Lung (tissue), 12 donors: Measurements from ENCODE around the gene CMBL. TPM values are rescaled to one million over a fixed set of nuclear protein-coding genes. Genes with fewer than 3 reads are reported as not detected.
"Not testable (repeated sequence)": the region's sequence is repeated elsewhere in the genome, so short reads cannot be mapped to it uniquely, and the experiment has no call there.

Source experiments
- ATAC-seq: fragments of 200-7000 bp; cut with Tn5 transposase; one replicate; pipeline ENCODE4 v1.9.1; 2020; ENCODE audit warnings: moderate number of reproducible peaks; ENCODE audit not compliant: insufficient read depth, low FRiP score
- DNase-seq, 3 donors: peaks; one replicate each; pipeline ENCODE4 v3.0.0-alpha.2; 2013 to 2017
- H3K27ac ChIP-seq, 2 donors: one replicate each; pipeline ENCODE4 v1.5.1; 2013; ENCODE audit warnings: mild to moderate bottlenecking in 2 of 2, moderate library complexity in 2 of 2, control low read depth in 1 of 2, inconsistent platforms in 1 of 2, low read depth in 1 of 2, low read length in 1 of 2
- H3K27me3 ChIP-seq, 3 donors: one replicate each; pipeline ENCODE4 v1.5.1; 2013; ENCODE audit warnings: low read length in 2 of 3; ENCODE audit not compliant: control insufficient read depth in 3 of 3, insufficient read depth in 3 of 3
- H3K36me3 ChIP-seq, 4 donors: one replicate each; pipeline ENCODE4 v1.5.1; 2013; ENCODE audit warnings: low read length in 4 of 4, mild to moderate bottlenecking in 1 of 4, moderate library complexity in 1 of 4; ENCODE audit not compliant: control insufficient read depth in 4 of 4, insufficient read depth in 4 of 4
- H3K4me1 ChIP-seq, 5 donors: one replicate each; pipeline ENCODE4 v1.5.1; 2013; ENCODE audit warnings: low read length in 5 of 5, mild to moderate bottlenecking in 2 of 5, moderate library complexity in 1 of 5; ENCODE audit not compliant: control insufficient read depth in 5 of 5, insufficient read depth in 5 of 5
- H3K4me3 ChIP-seq: one replicate; pipeline ENCODE4 v1.5.1; 2013; ENCODE audit warnings: mild to moderate bottlenecking, control low read depth, moderate library complexity
- H3K9ac ChIP-seq, 2 donors: one replicate each; pipeline ENCODE4 v1.5.1; 2013; ENCODE audit warnings: low read length in 2 of 2, control low read depth in 1 of 2; ENCODE audit not compliant: insufficient read depth in 1 of 2
- H3K9me3 ChIP-seq, 4 donors: one replicate each; pipeline ENCODE4 v1.5.1; 2013; ENCODE audit warnings: low read length in 3 of 4, mild to moderate bottlenecking in 1 of 4, moderate library complexity in 1 of 4; ENCODE audit not compliant: control insufficient read depth in 4 of 4, insufficient read depth in 3 of 4
- WGBS, 2 donors: extraction: QIAGEN DNeasy Blood & Tissue Kit; methylation state at CpG; one replicate each; pipeline ENCODE4 v1.1.7; 2013; 5-methylcytosine and 5-hydroxymethylcytosine counted together
- polyA plus RNA-seq, 2 donors: library from polyadenylated mRNA; stranded (reverse); fragments of 200-250 nt; gene quantifications; one replicate each; pipeline ENCODE4 v1.2.1, GENCODE V29; 2013
- total RNA-seq, 2 donors: library from RNA; depleted of rRNA in 1 of 2; stranded (reverse); fragments of >200 nt in 1 of 2; gene quantifications; one replicate each; pipeline ENCODE4 v1.2.1, GENCODE V29; 2014 to 2021
- TF ChIP-seq, protein P1 (sequence below): IDR thresholded peaks from 2 replicates; pipeline ENCODE4 v1.5.1; 2012; ENCODE audit warnings: mild to moderate bottlenecking; ENCODE audit errors: control extremely low read depth, extremely low read depth
- donor health status: control.
- donor health status: control.
- donor health status: Bipolar disorder and iron deficiency.
- donor health status: healthy.
- donor health status: DM: yes; HTN: yes; CAD: no.

CMBL gene
- total and polyA plus RNA-seq, 4 donors, result 8.1 to 15.9 (median 12.9) TPM

DNA sequence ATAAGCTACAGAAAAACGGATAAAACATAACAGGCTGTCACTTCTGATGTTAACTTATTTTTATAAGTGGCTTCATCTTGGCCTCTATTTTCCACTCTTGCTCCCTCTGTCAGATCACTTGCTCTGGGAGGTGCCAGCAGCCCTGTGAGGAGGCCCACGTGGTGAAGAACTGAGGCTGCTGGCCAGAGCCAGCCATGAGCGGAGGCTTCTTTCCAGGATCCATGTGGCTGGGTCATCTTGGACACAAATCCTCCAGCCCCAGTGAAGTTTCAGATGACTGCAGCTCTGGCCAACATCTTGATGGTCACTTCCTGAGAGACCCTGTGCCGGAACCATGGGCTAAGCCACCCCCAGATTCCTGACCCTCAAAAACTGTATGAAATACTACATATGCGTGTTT, 7.5 kb upstream of the CMBL start:
- H3K4me3 ChIP-seq, result no peak overlapping the region
- no peak overlapping the region for H3K27ac ChIP-seq
- no peak overlapping the region for H3K9ac ChIP-seq
- WGBS, 2 donors, result 81 to 89% methylated on average over 5 of the region's 5 CpGs
- DNase-seq (no peak), ATAC-seq (no peak)
- H3K36me3 ChIP-seq, result no peaks in the 10 kb centered on the region
- peaks cover 0 to 1% (median 0%) of the 10 kb centered on the region in 4 donors for H3K9me3 ChIP-seq
- H3K27me3 ChIP-seq, result no peaks in the 10 kb centered on the region
- TF ChIP-seq, protein P1, sequence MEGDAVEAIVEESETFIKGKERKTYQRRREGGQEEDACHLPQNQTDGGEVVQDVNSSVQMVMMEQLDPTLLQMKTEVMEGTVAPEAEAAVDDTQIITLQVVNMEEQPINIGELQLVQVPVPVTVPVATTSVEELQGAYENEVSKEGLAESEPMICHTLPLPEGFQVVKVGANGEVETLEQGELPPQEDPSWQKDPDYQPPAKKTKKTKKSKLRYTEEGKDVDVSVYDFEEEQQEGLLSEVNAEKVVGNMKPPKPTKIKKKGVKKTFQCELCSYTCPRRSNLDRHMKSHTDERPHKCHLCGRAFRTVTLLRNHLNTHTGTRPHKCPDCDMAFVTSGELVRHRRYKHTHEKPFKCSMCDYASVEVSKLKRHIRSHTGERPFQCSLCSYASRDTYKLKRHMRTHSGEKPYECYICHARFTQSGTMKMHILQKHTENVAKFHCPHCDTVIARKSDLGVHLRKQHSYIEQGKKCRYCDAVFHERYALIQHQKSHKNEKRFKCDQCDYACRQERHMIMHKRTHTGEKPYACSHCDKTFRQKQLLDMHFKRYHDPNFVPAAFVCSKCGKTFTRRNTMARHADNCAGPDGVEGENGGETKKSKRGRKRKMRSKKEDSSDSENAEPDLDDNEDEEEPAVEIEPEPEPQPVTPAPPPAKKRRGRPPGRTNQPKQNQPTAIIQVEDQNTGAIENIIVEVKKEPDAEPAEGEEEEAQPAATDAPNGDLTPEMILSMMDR, result no peak
- H3K4me1 ChIP-seq, result peaks cover 0 to 10% (median 5%) of the 10 kb centered on the region in 5 donors

DNA sequence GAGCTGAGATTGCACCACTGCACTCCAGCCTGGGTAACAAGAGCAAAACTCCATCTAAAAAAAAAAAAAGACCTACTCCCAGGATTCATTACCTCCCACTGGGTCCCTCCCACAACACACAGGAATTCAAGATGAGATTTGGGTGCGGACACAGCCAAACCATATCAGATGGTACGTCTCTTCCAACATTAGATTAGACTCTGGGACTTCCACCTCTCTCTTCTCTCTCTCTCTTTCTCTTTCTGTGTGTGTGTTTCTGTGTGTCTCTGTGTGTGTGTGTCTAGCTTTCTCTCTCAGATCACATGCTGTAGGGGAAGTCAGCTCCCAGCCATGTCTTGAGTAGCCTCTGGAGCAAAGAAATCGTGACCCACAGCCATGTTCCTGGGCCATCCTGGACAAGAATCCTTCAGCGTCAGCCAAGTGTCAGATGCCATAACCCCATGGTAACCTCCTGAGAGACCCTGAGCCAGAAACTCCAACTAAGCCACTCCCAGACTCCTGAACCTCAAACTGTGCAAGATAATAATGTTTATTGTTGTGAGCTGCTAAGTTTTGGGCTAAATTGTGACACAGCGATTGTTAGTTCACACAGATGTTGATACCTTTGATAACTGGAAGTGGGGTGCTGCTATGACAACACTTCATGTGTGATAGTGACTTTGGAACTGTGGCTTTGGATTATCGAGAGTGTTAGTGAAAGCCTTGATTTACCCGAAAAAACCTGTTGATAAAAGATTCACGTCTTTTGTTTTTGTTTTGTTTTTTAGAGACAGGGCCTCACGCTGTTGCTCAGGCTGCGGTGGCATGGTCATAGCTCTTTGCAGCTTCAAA, 4.1 kb upstream of the CMBL start:
- DNase-seq (peak; percentile 42 to 72 (median 59)), ATAC-seq (no peak)
- H3K36me3 ChIP-seq, result no peaks in the 10 kb centered on the region
- TF ChIP-seq, protein P1, result no peak
- H3K27me3 ChIP-seq, result no peaks in the 10 kb centered on the region
- 78 to 80% methylated on average over 10 of the region's 10 CpGs for WGBS, 2 donors
- H3K9ac ChIP-seq, result peak overlapping the region in 1 of 2 donors; percentile 47
- peaks cover 0 to 15% (median 5%) of the 10 kb centered on the region in 5 donors for H3K4me1 ChIP-seq
- H3K4me3 ChIP-seq, result no peak overlapping the region
- H3K27ac ChIP-seq, result no peak overlapping the region
- peaks cover 0 to 1% (median 0%) of the 10 kb centered on the region in 4 donors for H3K9me3 ChIP-seq

DNA sequence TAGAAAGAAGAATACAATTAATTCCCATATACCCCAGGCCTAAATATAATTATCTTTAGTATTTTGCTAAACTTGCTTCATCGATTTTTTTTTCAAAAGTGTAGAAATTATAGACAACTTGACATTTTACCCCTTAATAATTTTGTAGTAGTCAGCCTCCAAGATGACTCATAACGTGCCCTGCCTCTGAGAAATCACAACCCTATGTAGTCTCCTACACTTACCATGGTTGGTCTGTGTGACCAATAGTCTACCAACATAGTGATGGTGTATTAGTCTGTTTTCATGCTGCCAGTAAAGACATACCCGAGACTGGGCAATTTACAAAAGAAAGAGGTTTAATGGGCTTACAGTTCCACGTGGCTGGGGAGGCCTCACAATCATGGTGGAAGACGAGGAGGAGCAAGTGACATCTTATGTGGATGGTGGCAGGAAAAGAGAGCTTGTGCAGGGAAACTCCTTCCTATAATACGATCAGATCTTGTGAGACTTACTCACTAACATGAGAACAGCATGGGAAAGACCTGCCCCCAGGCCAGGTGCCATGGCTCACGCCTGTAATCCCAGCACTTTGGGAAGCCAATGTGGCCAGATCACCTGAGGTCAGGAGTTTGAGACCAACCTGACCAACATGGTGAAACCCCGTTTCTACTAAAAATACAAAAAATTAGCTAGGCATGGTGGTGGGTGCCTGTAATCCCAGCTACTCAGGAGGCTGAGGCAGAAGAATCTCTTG, 3.3 kb upstream of the CMBL start:
- H3K9ac ChIP-seq, ATAC-seq, H3K27me3 ChIP-seq, H3K36me3 ChIP-seq, H3K27ac ChIP-seq, H3K9me3 ChIP-seq, H3K4me3 ChIP-seq, DNase-seq: not testable (repeated sequence)
- H3K4me1 ChIP-seq, result peaks cover 2 to 23% (median 8%) of the 10 kb centered on the region in 5 donors
- WGBS, 2 donors, result 79 to 93% methylated on average over 8 of the region's 8 CpGs
